Measurements from ENCODE around the gene MBP.

MBP gene

GRCh38 chr18:77065221-77065981 lies 67.2 kb downstream of the MBP start:
- DNase-seq: peak; percentile 86

GRCh38 chr18:77063260-77063659 lies 69.3 kb downstream of the MBP start:
- DNase-seq: peak; percentile 47

GRCh38 chr18:77062518-77063003 lies 70.0 kb downstream of the MBP start:
- peak; percentile 68 for DNase-seq

GRCh38 chr18:77061946-77062517 lies 70.6 kb downstream of the MBP start:
- no peak for DNase-seq

- peak; percentile 91 for DNase-seq
Observed at GRCh38 chr18:77061281-77061945, 71.2 kb downstream of the MBP start.

GRCh38 chr18:77060151-77060550 lies 72.4 kb downstream of the MBP start:
- DNase-seq: no peak

GRCh38 chr18:77059294-77059916 lies 73.2 kb downstream of the MBP start:
- DNase-seq: peak; percentile 73

- no peak for DNase-seq
Observed at GRCh38 chr18:77058290-77058835, 74.2 kb downstream of the MBP start.

- no peak for DNase-seq
Observed at GRCh38 chr18:77057006-77057395, 75.6 kb downstream of the MBP start.

GRCh38 chr18:77056344-77057005 lies 76.1 kb downstream of the MBP start:
- no peak for DNase-seq

- DNase-seq: no peak
Observed at GRCh38 chr18:77055429-77056300, 76.9 kb downstream of the MBP start.

GRCh38 chr18:77054606-77055428 lies 77.8 kb downstream of the MBP start:
- peak; percentile 92 for DNase-seq

GRCh38 chr18:77054288-77054605 lies 78.3 kb downstream of the MBP start:
- DNase-seq: no peak

- no peak for DNase-seq
Observed at GRCh38 chr18:77053616-77054287, 78.8 kb downstream of the MBP start.

- no peak for DNase-seq
Observed at GRCh38 chr18:77052983-77053309, 79.6 kb downstream of the MBP start.

GRCh38 chr18:77052297-77052982 lies 80.1 kb downstream of the MBP start:
- DNase-seq: no peak

GRCh38 chr18:77051581-77052296 lies 80.8 kb downstream of the MBP start:
- DNase-seq: no peak

GRCh38 chr18:77049938-77050337 lies 82.6 kb downstream of the MBP start:
- no peak for DNase-seq

All from fibroblast of skin of back (primary cell).